ACC112 (cell line): Measurements from ENCODE around the gene ACP1.

ENCODE experiments used
- H2AFZ ChIP-seq: fragments of 200-600 bp; sonication (generic); one replicate; pipeline ENCODE4 v1.6.0; 2017; ENCODE audit warnings: antibody characterized with exemption, low read length; ENCODE audit not compliant: unreplicated experiment
- H3K27ac ChIP-seq: fragments of 200-600 bp; sonication (generic); 2 replicates; pipeline ENCODE4 v1.5.1; 2014; ENCODE audit warnings: low read depth, mild to moderate bottlenecking, antibody characterized with exemption, low read length, moderate library complexity
- H3K27me3 ChIP-seq: fragments of 200-600 bp; sonication (generic); 2 replicates; pipeline ENCODE4 v1.6.1; 2014; ENCODE audit warnings: mild to moderate bottlenecking, antibody characterized with exemption, low read length, moderate library complexity, mixed read lengths; ENCODE audit not compliant: insufficient read depth
- H3K36me3 ChIP-seq: fragments of 200-600 bp; sonication (generic); 2 replicates; pipeline ENCODE4 v1.6.1; 2016; ENCODE audit warnings: mild to moderate bottlenecking, antibody characterized with exemption, low read length, moderate library complexity, mixed read lengths; ENCODE audit not compliant: insufficient read depth
- H3K4me1 ChIP-seq: fragments of 200-600 bp; sonication (generic); one replicate; pipeline ENCODE4 v1.6.1; 2016; ENCODE audit warnings: low read length, mixed read lengths; ENCODE audit not compliant: insufficient read depth, unreplicated experiment, control insufficient read depth
- H3K4me3 ChIP-seq: fragments of 200-600 bp; sonication (generic); 2 replicates; pipeline ENCODE4 v1.5.1; 2014; ENCODE audit warnings: mild to moderate bottlenecking, low read depth, low read length
- H3K79me2 ChIP-seq: fragments of 200-600 bp; sonication (generic); one replicate; pipeline ENCODE4 v1.6.0; 2016; ENCODE audit warnings: low read length; ENCODE audit not compliant: control insufficient read depth, unreplicated experiment, insufficient read depth

The ACP1 gene

GRCh38 chr2:268323-268722, 3.6 kb downstream of the ACP1 start:
- peaks cover 92% of the 10 kb centered on the region for H3K79me2 ChIP-seq
- H3K36me3 ChIP-seq, result 0 out of 2 replicates have a peak, but pooled peaks cover 16% of the 10 kb centered on the region
- H3K4me3 ChIP-seq, result no peak overlapping the region
- H3K27ac ChIP-seq, result no peak overlapping the region
- peaks cover 22% of the 10 kb centered on the region for H3K4me1 ChIP-seq
- H3K27me3 ChIP-seq, result no peaks in the 10 kb centered on the region
- H2AFZ ChIP-seq, result no peak overlapping the region

DNA sequence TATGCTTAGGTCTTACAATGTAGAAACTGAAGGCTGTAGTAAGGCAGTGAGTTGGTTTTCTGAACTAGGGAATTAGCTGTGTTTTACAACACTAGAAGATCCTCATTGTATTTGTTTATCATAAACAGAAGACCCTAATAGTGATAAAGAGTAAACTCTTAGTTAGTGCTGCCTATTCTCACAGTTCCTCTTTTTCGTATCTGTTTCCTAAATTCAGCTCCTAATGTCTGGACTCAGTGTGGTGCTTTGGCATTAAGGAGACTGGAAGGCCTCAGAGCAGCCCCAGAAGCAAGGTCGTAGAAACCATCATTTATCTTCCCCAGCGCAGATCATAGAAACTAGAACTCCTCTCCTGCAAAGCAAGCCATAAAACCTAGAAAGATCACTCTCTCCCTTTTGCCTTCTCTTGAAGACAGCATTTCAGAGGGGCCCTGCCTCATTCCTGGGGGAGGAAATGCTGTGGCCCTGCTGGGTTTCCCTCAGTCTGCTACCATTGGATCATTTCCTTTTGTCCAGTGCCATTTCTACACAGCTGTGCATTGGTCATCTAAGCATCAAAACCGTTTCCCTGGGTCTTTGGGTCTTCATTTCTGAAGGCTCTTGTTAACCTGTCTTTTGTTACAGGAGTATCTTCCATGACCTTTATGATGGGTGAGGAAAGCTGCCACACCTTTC, 4.7 kb downstream of the ACP1 start:
- Histone ChIP-seq H3K36me3 (peaks cover 16% of the 10 kb centered on the region; the same call in 1 of the 2 replicates), H3K79me2 (peaks cover 97% of the 10 kb centered on the region), H3K27ac (no peak overlapping the region), H2AFZ (no peak overlapping the region), H3K4me3 (no peak overlapping the region), H3K4me1 (peaks cover 20% of the 10 kb centered on the region), H3K27me3 (no peaks in the 10 kb centered on the region)

DNA sequence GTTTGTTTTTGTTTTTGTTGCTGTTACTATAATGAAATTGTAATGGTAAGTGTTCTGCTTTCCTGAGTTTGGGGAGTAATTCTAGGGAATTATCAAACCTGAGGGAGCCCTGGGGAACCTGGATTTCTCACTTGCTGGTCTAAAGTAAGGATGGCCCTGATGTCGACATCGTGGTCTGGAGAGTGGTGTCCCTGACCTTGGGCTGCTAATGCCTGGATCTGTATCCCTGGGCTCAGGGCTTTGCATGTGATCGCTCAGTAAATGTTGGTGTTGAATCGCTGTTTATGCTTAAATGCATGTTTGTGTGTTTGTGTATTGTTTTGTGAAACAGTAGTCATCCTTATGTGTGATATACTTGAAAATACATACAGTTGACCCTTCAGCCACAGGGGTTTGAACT, 6.1 kb downstream of the ACP1 start:
- H3K4me1 ChIP-seq, result peaks cover 18% of the 10 kb centered on the region
- H3K27me3 ChIP-seq, result no peaks in the 10 kb centered on the region
- H3K4me3 ChIP-seq, result no peak overlapping the region
- H3K27ac ChIP-seq, result no peak overlapping the region
- no peak overlapping the region for H2AFZ ChIP-seq
- peaks cover 94% of the 10 kb centered on the region for H3K79me2 ChIP-seq
- H3K36me3 ChIP-seq, result peaks cover 16% of the 10 kb centered on the region; the same call in 1 of the 2 replicates

DNA sequence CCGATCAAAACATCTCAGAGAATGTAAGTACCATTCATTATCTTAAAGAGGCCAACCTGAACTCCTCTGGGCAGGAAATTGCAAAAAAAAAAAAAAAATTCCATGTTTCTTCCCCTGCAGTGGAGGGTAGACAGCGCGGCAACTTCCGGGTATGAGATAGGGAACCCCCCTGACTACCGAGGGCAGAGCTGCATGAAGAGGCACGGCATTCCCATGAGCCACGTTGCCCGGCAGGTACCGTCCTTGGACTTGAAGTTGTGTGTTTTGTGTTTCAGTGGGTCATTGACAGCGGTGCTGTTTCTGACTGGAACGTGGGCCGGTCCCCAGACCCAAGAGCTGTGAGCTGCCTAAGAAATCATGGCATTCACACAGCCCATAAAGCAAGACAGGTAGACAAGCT, 7.2 kb downstream of the ACP1 start:
- Histone ChIP-seq H3K36me3 (peaks cover 20% of the 10 kb centered on the region), H3K27ac (no peak overlapping the region), H3K4me3 (no peak overlapping the region), H2AFZ (no peak overlapping the region), H3K79me2 (peaks cover 88% of the 10 kb centered on the region), H3K4me1 (peaks cover 7% of the 10 kb centered on the region), H3K27me3 (no peaks in the 10 kb centered on the region)

GRCh38 chr2:273333-273732, 8.6 kb downstream of the ACP1 start:
- Histone ChIP-seq H3K27me3 (no peaks in the 10 kb centered on the region), H3K36me3 (peaks cover 20% of the 10 kb centered on the region), H3K4me1 (peaks cover 4% of the 10 kb centered on the region), H2AFZ (no peak overlapping the region), H3K4me3 (no peak overlapping the region), H3K79me2 (peaks cover 74% of the 10 kb centered on the region), H3K27ac (no peak overlapping the region)

GRCh38 chr2:274503-274902, 9.8 kb downstream of the ACP1 start:
- Histone ChIP-seq H3K4me3 (no peak overlapping the region), H3K27ac (no peak overlapping the region), H2AFZ (no peak overlapping the region), H3K4me1 (no peaks in the 10 kb centered on the region), H3K36me3 (peaks cover 24% of the 10 kb centered on the region), H3K27me3 (no peaks in the 10 kb centered on the region), H3K79me2 (peaks cover 62% of the 10 kb centered on the region)

DNA sequence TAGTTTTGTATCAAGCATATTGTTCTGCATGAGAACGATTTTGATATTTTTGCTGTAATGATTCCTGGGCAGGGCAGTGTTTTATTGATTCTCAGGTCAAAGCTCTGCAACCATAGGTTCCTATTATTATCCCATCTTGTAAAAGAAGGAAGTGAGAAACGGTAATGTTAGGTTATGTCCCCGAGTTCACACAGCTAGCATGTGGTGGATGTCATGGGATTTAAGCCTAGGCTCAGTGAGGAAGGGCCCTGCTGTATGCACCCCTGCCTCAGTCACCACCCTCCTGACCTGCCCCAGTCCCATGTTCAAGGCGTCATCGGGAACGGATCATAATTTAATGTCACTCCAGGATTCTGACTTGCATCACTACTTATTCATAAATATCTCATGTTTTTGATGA, 10.7 kb downstream of the ACP1 start:
- Histone ChIP-seq H3K4me1 (no peaks in the 10 kb centered on the region), H3K79me2 (peaks cover 52% of the 10 kb centered on the region), H3K4me3 (no peak overlapping the region), H2AFZ (no peak overlapping the region), H3K36me3 (peaks cover 26% of the 10 kb centered on the region), H3K27ac (no peak overlapping the region), H3K27me3 (no peaks in the 10 kb centered on the region)

DNA sequence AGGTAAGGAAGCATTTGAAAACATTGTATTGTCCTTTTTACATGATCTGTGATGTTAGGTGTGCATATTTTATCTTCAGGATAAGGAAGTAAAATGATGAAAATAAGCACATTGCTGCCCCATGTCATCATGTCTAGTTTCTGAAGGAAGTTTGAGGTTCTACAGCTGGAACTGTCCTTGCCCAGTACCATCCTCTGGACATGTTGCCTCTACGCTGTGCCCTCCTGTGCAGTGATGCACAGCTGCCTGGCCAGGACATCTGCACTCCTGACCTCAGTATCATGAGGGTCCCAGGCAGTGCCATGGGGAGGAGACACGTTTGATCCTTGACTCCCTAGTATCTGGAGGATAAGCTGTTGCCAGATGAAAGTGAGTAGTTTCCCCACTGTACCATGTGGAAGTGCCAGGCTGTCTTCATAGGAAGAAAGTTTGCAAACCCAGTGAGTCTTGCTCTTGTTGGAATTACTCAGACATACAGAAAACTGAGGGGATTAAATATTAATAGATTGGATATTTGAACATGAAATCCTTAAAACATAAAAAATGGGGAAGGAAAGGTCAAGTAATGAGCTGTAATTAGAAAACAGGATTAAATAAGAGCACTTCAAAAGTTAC, 13.7 kb downstream of the ACP1 start:
- H3K36me3 ChIP-seq, result peaks cover 26% of the 10 kb centered on the region
- peaks cover 23% of the 10 kb centered on the region for H3K79me2 ChIP-seq

GRCh38 chr2:278927-279320, 14.2 kb downstream of the ACP1 start:
- peaks cover 26% of the 10 kb centered on the region for H3K36me3 ChIP-seq
- no peaks in the 10 kb centered on the region for H3K27me3 ChIP-seq
- H3K27ac ChIP-seq, result no peak overlapping the region
- peaks cover 18% of the 10 kb centered on the region for H3K79me2 ChIP-seq
- H3K4me1 ChIP-seq, result peaks cover 2% of the 10 kb centered on the region
- no peak overlapping the region for H2AFZ ChIP-seq
- H3K4me3 ChIP-seq, result no peak overlapping the region

More for the DNA sequence above, 13.7 kb downstream of the ACP1 start:
- no peaks in the 10 kb centered on the region for H3K4me1 ChIP-seq
- no peaks in the 10 kb centered on the region for H3K27me3 ChIP-seq
- H3K27ac ChIP-seq, result no peak overlapping the region
- no peak overlapping the region for H2AFZ ChIP-seq
- no peak overlapping the region for H3K4me3 ChIP-seq

DNA sequence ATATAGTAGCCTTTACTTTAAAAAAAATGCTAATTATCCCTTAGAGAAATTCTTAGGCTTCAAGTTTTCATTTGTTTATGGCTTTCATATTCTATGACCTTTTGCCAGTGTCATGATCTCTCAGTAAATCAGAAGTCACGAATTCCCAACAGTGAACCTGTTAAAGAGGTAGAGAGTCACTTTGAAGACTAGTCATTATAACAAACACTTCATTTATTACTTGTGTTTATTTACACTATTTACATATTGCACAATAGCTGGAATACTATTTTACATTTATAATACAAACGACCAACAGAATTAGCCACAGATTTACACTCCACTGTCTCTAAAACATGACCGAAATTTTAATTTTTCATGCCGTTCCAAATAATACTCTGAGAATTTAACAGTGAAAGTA, 14.6 kb downstream of the ACP1 start:
- Histone ChIP-seq H3K27ac (no peak overlapping the region), H3K79me2 (peaks cover 14% of the 10 kb centered on the region), H3K4me1 (peaks cover 7% of the 10 kb centered on the region), H3K4me3 (no peak overlapping the region), H3K27me3 (no peaks in the 10 kb centered on the region), H2AFZ (no peak overlapping the region), H3K36me3 (peaks cover 26% of the 10 kb centered on the region)
